Measurements from ENCODE around the gene CLIC4.

Gene CLIC4

DNA sequence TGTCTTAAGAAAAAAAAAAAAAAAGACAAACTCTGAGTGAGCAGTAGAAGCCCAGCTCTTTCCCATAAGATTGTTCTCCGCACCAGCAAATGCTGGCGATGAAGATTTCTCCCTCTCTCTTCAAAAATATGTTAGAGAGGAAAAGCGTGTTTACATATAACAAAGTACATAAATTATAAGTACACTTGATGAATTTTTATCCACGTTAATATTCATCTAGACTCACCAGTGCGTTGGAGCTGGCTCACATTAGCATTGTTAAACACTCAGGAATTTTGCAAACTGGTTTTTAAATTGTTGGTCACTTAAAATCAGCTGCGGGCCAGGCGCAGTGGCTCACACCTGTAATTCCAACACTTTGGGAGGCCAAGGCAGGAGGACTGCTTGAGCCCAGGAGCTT is 128.8 kb downstream of the CLIC4 start:
- in situ Hi-C loops (cut with HindIII; ENCODE audit: low pct_ligation_motif_present, low sequenced_read_pairs): no loop called here
- H3K27me3 ChIP-seq (replicated peaks): no peaks in the 10 kb centered on the region
- no peaks in the 10 kb centered on the region for H3K36me3 ChIP-seq (replicated peaks)
- no peak overlapping the region for H3K4me3 ChIP-seq (ENCODE audit: low read depth, low read length)
- DNase-seq: no peak
- no peak overlapping the region for H3K27ac ChIP-seq
- no peak for TF ChIP-seq CTCF (IDR thresholded peaks at IDR 0.05; ENCODE audit: low read depth, low read length, missing control alignments)

GRCh38 chr1:24874611-24875234 is 129.5 kb downstream of the CLIC4 start:
- H3K36me3 ChIP-seq (replicated peaks): no peaks in the 10 kb centered on the region
- H3K27ac ChIP-seq: no peak overlapping the region
- no peak for TF ChIP-seq CTCF (IDR thresholded peaks at IDR 0.05; ENCODE audit: low read depth, low read length, missing control alignments)
- DNase-seq: no peak
- no peak overlapping the region for H3K4me3 ChIP-seq (ENCODE audit: low read depth, low read length)
- no peaks in the 10 kb centered on the region for H3K27me3 ChIP-seq (replicated peaks)
- in situ Hi-C loops (cut with HindIII; ENCODE audit: low pct_ligation_motif_present, low sequenced_read_pairs): no loop called here

DNA sequence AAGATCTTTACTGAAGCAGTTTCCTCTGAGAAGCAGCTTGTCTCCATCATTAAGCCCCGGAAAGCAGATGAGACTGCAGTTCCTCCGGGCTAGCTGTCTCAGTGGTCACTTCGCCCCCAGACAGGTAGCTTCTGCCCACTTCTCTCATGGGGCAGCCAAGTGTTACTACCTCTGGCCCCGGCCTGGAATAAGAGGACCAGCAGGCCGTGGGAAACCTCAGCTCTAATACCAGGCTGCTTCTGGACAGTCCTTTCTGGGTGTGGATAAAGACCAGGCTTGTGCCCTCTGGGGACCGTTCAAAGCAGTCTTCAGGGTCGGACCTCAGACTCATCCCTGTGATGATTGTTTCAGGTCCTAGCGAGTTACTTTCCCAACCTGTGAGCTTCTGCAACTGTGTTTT is 130.0 kb downstream of the CLIC4 start:
- H3K36me3 ChIP-seq (replicated peaks): no peaks in the 10 kb centered on the region
- in situ Hi-C loops (cut with HindIII; ENCODE audit: low pct_ligation_motif_present, low sequenced_read_pairs): no loop called here
- H3K27me3 ChIP-seq (replicated peaks): no peaks in the 10 kb centered on the region
- TF ChIP-seq CTCF (IDR thresholded peaks at IDR 0.05; ENCODE audit: low read depth, low read length, missing control alignments): no peak
- no peak overlapping the region for H3K4me3 ChIP-seq (ENCODE audit: low read depth, low read length)
- no peak for DNase-seq
- H3K27ac ChIP-seq: no peak overlapping the region

GRCh38 chr1:24875991-24876506 is 130.8 kb downstream of the CLIC4 start:
- TF ChIP-seq CTCF (IDR thresholded peaks at IDR 0.05; ENCODE audit: low read depth, low read length, missing control alignments): no peak
- Histone ChIP-seq H3K27ac (no peak overlapping the region), H3K27me3 (replicated peaks) (no peaks in the 10 kb centered on the region), H3K4me3 (ENCODE audit: low read depth, low read length) (no peak overlapping the region), H3K36me3 (replicated peaks) (no peaks in the 10 kb centered on the region)
- no peak for DNase-seq
- in situ Hi-C loops (cut with HindIII; ENCODE audit: low pct_ligation_motif_present, low sequenced_read_pairs): no loop called here

DNA sequence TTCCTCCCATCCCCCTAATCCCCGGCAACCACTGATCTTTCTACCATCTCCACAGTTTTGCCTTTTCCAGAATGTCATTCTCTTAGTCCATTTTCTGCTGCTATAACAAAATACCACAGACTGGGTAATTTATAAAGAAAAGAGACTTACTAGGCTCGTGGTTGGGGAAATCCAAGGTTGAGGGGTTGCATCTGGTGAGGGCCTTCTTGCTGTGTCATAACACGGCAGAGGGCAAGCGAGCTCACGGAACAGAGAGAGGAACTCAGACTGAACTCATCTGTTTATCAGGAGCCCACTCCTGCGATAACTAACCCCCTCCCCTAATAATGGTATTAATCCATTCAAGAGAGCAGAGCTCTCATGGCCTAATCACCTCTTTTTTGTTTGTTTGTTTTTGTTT is 132.8 kb downstream of the CLIC4 start:
- DNase-seq: no peak
- H3K36me3 ChIP-seq (replicated peaks): no peaks in the 10 kb centered on the region
- H3K27ac ChIP-seq: no peak overlapping the region
- in situ Hi-C loops (cut with HindIII; ENCODE audit: low pct_ligation_motif_present, low sequenced_read_pairs): no loop called here
- no peak overlapping the region for H3K4me3 ChIP-seq (ENCODE audit: low read depth, low read length)
- H3K27me3 ChIP-seq (replicated peaks): no peaks in the 10 kb centered on the region
- no peak for TF ChIP-seq CTCF (IDR thresholded peaks at IDR 0.05; ENCODE audit: low read depth, low read length, missing control alignments)

Measured in brain microvascular endothelial cell (primary cell).